SU-DHL-6 (cell line): Measurements from ENCODE around the gene DUSP28.

Experiments
- EZH2phosphoT487 ChIP-seq: fragments of 200-600 bp; sonication (generic), shearing (Covaris generic); conservative IDR thresholded peaks from 2 replicates; pipeline ENCODE4 v1.6.1; 2018; ENCODE audit warnings: mild to moderate bottlenecking, antibody characterized with exemption, low read length, moderate library complexity, mixed read lengths
- TF ChIP-seq, protein P1 (sequence below): fragments of 200-600 bp; sonication (generic); IDR thresholded peaks from one replicate; pipeline ENCODE4 v1.5.1; 2017; ENCODE audit warnings: antibody characterized with exemption, mild to moderate bottlenecking, low read length, moderate library complexity; ENCODE audit not compliant: insufficient read depth, poor library complexity, severe bottlenecking

DNA sequence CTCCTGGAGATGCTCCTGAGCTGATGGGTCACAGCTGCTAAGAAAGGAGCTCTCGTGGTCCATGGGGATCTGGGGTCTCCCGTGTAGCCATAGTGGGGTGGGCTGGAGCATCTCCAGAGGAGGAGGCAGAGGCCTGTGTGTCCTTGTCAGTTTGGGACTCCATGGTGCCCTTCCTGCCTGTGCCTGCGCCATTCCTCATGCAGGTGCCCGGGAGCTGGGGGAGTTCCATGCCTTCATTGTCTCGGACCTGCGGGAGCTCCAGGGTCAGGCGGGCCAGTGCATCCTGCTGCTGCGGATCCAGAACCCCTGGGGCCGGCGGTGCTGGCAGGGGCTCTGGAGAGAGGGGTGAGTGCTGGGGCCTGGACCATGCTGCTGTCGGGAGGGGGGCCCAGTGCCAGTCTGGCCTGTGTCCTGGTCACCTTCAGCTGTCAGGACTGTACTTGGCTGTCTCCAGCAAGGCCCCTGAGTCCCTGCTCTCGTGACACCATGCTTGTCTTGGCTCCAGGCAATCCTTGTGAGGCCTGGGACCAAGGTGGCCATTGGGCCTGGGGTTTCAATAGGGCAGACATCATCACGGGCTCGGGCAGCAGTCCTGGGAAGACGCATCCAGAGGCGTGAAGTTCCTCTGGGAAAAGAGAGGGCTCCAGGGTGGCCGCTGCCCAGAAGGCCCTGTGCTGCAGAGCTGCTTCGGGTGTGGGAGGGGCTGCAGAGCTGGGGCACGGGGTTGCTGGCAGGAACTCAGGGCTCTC is 33.7 kb downstream of the DUSP28 start:
- TF ChIP-seq, protein P1, sequence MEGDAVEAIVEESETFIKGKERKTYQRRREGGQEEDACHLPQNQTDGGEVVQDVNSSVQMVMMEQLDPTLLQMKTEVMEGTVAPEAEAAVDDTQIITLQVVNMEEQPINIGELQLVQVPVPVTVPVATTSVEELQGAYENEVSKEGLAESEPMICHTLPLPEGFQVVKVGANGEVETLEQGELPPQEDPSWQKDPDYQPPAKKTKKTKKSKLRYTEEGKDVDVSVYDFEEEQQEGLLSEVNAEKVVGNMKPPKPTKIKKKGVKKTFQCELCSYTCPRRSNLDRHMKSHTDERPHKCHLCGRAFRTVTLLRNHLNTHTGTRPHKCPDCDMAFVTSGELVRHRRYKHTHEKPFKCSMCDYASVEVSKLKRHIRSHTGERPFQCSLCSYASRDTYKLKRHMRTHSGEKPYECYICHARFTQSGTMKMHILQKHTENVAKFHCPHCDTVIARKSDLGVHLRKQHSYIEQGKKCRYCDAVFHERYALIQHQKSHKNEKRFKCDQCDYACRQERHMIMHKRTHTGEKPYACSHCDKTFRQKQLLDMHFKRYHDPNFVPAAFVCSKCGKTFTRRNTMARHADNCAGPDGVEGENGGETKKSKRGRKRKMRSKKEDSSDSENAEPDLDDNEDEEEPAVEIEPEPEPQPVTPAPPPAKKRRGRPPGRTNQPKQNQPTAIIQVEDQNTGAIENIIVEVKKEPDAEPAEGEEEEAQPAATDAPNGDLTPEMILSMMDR: no peak
- TF ChIP-seq EZH2phosphoT487: no peak
